ENCODE data around the gene ASIC4.

The ASIC4 gene

GRCh38 chr2:219551441-219552381, 37.4 kb downstream of the ASIC4 start:
- Mint-ChIP-seq H3K4me1 (ENCODE audit: low read depth) (peaks cover 10% of the 10 kb centered on the region), H3K9me3 (no peaks in the 10 kb centered on the region), H3K27ac (no peak overlapping the region), H3K27me3 (peaks cover 61% of the 10 kb centered on the region), H3K4me3 (peak overlapping the region; percentile 66), H3K36me3 (ENCODE audit: low read depth) (no peaks in the 10 kb centered on the region)
- DNase-seq: no peak

- peak; percentile 92 for DNase-seq
- H3K27me3 Mint-ChIP-seq: peaks cover 56% of the 10 kb centered on the region
- peaks cover 10% of the 10 kb centered on the region for H3K4me1 Mint-ChIP-seq (ENCODE audit: low read depth)
- H3K9me3 Mint-ChIP-seq: no peaks in the 10 kb centered on the region
- H3K4me3 Mint-ChIP-seq: peak overlapping the region; percentile 66
- no peak overlapping the region for H3K27ac Mint-ChIP-seq
- H3K36me3 Mint-ChIP-seq (ENCODE audit: low read depth): no peaks in the 10 kb centered on the region
Observed at GRCh38 chr2:219552382-219553167, 38.3 kb downstream of the ASIC4 start.

- Mint-ChIP-seq H3K4me3 (no peak overlapping the region), H3K9me3 (no peaks in the 10 kb centered on the region), H3K36me3 (ENCODE audit: low read depth) (no peaks in the 10 kb centered on the region), H3K4me1 (ENCODE audit: low read depth) (peaks cover 10% of the 10 kb centered on the region), H3K27me3 (peaks cover 56% of the 10 kb centered on the region), H3K27ac (no peak overlapping the region)
- no peak for DNase-seq
Observed at GRCh38 chr2:219553168-219553417, 38.8 kb downstream of the ASIC4 start.

- Mint-ChIP-seq H3K27me3 (peaks cover 56% of the 10 kb centered on the region), H3K36me3 (ENCODE audit: low read depth) (no peaks in the 10 kb centered on the region), H3K27ac (no peak overlapping the region), H3K4me3 (no peak overlapping the region), H3K9me3 (no peaks in the 10 kb centered on the region), H3K4me1 (ENCODE audit: low read depth) (peaks cover 10% of the 10 kb centered on the region)
- DNase-seq: no peak
Observed at GRCh38 chr2:219553463-219553963, 39.2 kb downstream of the ASIC4 start.

GRCh38 chr2:219554350-219554749, 40.1 kb downstream of the ASIC4 start:
- Mint-ChIP-seq H3K36me3 (ENCODE audit: low read depth) (no peaks in the 10 kb centered on the region), H3K4me3 (no peak overlapping the region), H3K9me3 (no peaks in the 10 kb centered on the region), H3K27me3 (peaks cover 58% of the 10 kb centered on the region), H3K4me1 (ENCODE audit: low read depth) (peaks cover 10% of the 10 kb centered on the region), H3K27ac (no peak overlapping the region)
- DNase-seq: no peak

GRCh38 chr2:219555956-219556355, 41.7 kb downstream of the ASIC4 start:
- Mint-ChIP-seq H3K4me3 (no peak overlapping the region), H3K27ac (no peak overlapping the region), H3K27me3 (peaks cover 52% of the 10 kb centered on the region), H3K36me3 (ENCODE audit: low read depth) (no peaks in the 10 kb centered on the region), H3K9me3 (no peaks in the 10 kb centered on the region), H3K4me1 (ENCODE audit: low read depth) (peaks cover 9% of the 10 kb centered on the region)
- DNase-seq: no peak

- H3K4me3 Mint-ChIP-seq: no peak overlapping the region
- no peaks in the 10 kb centered on the region for H3K36me3 Mint-ChIP-seq (ENCODE audit: low read depth)
- H3K4me1 Mint-ChIP-seq (ENCODE audit: low read depth): peaks cover 8% of the 10 kb centered on the region
- no peak for DNase-seq
- H3K27ac Mint-ChIP-seq: no peak overlapping the region
- H3K9me3 Mint-ChIP-seq: no peaks in the 10 kb centered on the region
- H3K27me3 Mint-ChIP-seq: peaks cover 53% of the 10 kb centered on the region
Observed at GRCh38 chr2:219556413-219556812, 42.1 kb downstream of the ASIC4 start.

- peaks cover 3% of the 10 kb centered on the region for H3K4me1 Mint-ChIP-seq (ENCODE audit: low read depth)
- no peak overlapping the region for H3K27ac Mint-ChIP-seq
- H3K9me3 Mint-ChIP-seq: no peaks in the 10 kb centered on the region
- H3K4me3 Mint-ChIP-seq: no peak overlapping the region
- H3K36me3 Mint-ChIP-seq (ENCODE audit: low read depth): no peaks in the 10 kb centered on the region
- DNase-seq: no peak
- H3K27me3 Mint-ChIP-seq: peaks cover 50% of the 10 kb centered on the region
Observed at GRCh38 chr2:219557320-219557719, 43.0 kb downstream of the ASIC4 start.

- Mint-ChIP-seq H3K9me3 (no peaks in the 10 kb centered on the region), H3K4me1 (ENCODE audit: low read depth) (peaks cover 3% of the 10 kb centered on the region), H3K4me3 (no peak overlapping the region), H3K27ac (no peak overlapping the region), H3K27me3 (peaks cover 55% of the 10 kb centered on the region), H3K36me3 (ENCODE audit: low read depth) (no peaks in the 10 kb centered on the region)
- no peak for DNase-seq
Observed at GRCh38 chr2:219557791-219558785, 43.8 kb downstream of the ASIC4 start.

- no peaks in the 10 kb centered on the region for H3K36me3 Mint-ChIP-seq (ENCODE audit: low read depth)
- no peak overlapping the region for H3K4me3 Mint-ChIP-seq
- no peaks in the 10 kb centered on the region for H3K4me1 Mint-ChIP-seq (ENCODE audit: low read depth)
- no peak overlapping the region for H3K27ac Mint-ChIP-seq
- no peak for DNase-seq
- H3K27me3 Mint-ChIP-seq: peaks cover 50% of the 10 kb centered on the region
- no peaks in the 10 kb centered on the region for H3K9me3 Mint-ChIP-seq
Observed at GRCh38 chr2:219559156-219559915, 45.1 kb downstream of the ASIC4 start.

- Mint-ChIP-seq H3K27ac (no peak overlapping the region), H3K9me3 (no peaks in the 10 kb centered on the region), H3K27me3 (peaks cover 48% of the 10 kb centered on the region), H3K36me3 (ENCODE audit: low read depth) (no peaks in the 10 kb centered on the region), H3K4me1 (ENCODE audit: low read depth) (no peaks in the 10 kb centered on the region), H3K4me3 (no peak overlapping the region)
- DNase-seq: peak; percentile 47
Observed at GRCh38 chr2:219560037-219560892, 46.0 kb downstream of the ASIC4 start.

- Mint-ChIP-seq H3K4me1 (ENCODE audit: low read depth) (no peaks in the 10 kb centered on the region), H3K27ac (no peak overlapping the region), H3K27me3 (peaks cover 47% of the 10 kb centered on the region), H3K4me3 (no peak overlapping the region), H3K36me3 (ENCODE audit: low read depth) (no peaks in the 10 kb centered on the region), H3K9me3 (no peaks in the 10 kb centered on the region)
- no peak for DNase-seq
Observed at GRCh38 chr2:219560893-219561178, 46.6 kb downstream of the ASIC4 start.

Measured in activated T-cell treated with anti-CD3 and anti-CD28 coated beads, Interleukin-2, amount 50 U/mL, for 24 hours (primary cell).